OCI-LY7 (cell line): ENCODE measurements around the gene JAZF1. TPM values are rescaled to one million over a fixed set of nuclear protein-coding genes. Genes with fewer than 3 reads are reported as not detected.
"Not testable (repeated sequence)": the region's sequence is repeated elsewhere in the genome, so short reads cannot be mapped to it uniquely, and the experiment has no call there.

Experiments
- BruUV-seq: library from RNA; stranded (reverse); fragments of 400-500 nt; replicated peaks from 2 replicates; lab custom pipeline; 2021; lab: Mats Ljungman, UMichigan
- CTCF ChIA-PET: fragments of 300-600 bp; sonication (Branson Sonifier 250); formaldehyde crosslinking; loops from one replicate; lab custom pipeline; 2022; ENCODE audit warnings: antibody characterized with exemption; ENCODE audit not compliant: unreplicated experiment; lab: Charles Lee
- POLR2A ChIA-PET: fragments of 300-600 bp; sonication (Branson Sonifier 250); formaldehyde crosslinking; loops from one replicate; lab custom pipeline; 2022; ENCODE audit warnings: antibody characterized with exemption; lab: Charles Lee
- DNase-seq: peaks from one replicate; pipeline ENCODE4 v3.0.0-alpha.2; 2015; ENCODE audit warnings: low spot score
- H2AFZ ChIP-seq: fragments of 200-600 bp; sonication (generic), shearing (Covaris generic); 2 replicates; pipeline ENCODE4 v1.6.1; 2014; ENCODE audit warnings: mild to moderate bottlenecking, antibody characterized with exemption, low read length, moderate library complexity
- H3K27ac ChIP-seq: fragments of 200-600 bp; sonication (generic); 2 replicates; pipeline ENCODE4 v1.5.1; 2014; ENCODE audit warnings: mixed run types, low read depth, mild to moderate bottlenecking, moderate library complexity, low read length, inconsistent platforms; ENCODE audit not compliant: poor library complexity, severe bottlenecking
- H3K36me3 ChIP-seq: fragments of 200-600 bp; sonication (generic); 2 replicates; pipeline ENCODE4 v1.6.1; 2014; ENCODE audit warnings: mild to moderate bottlenecking, antibody characterized with exemption, low read length, moderate library complexity, mixed read lengths; ENCODE audit not compliant: insufficient read depth
- H3K4me1 ChIP-seq: fragments of 200-600 bp; sonication (generic); 2 replicates; pipeline ENCODE4 v1.5.1; 2014; ENCODE audit warnings: mild to moderate bottlenecking, low read length; ENCODE audit not compliant: insufficient read depth, poor library complexity, severe bottlenecking
- H3K4me2 ChIP-seq: fragments of 200-600 bp; sonication (generic); 2 replicates; pipeline ENCODE4 v1.6.1; 2014; ENCODE audit warnings: mild to moderate bottlenecking, low read length
- H3K4me3 ChIP-seq: fragments of 200-600 bp; sonication (generic); 2 replicates; pipeline ENCODE4 v1.5.1; 2014; ENCODE audit warnings: mild to moderate bottlenecking, low read depth, low read length; ENCODE audit not compliant: poor library complexity, severe bottlenecking
- H3K79me2 ChIP-seq: fragments of 200-600 bp; sonication (generic); 2 replicates; pipeline ENCODE4 v1.6.1; 2016; ENCODE audit warnings: low read depth, mild to moderate bottlenecking, low read length, moderate library complexity, mixed read lengths; ENCODE audit not compliant: insufficient read depth
- H3K9me2 ChIP-seq: fragments of 200-600 bp; sonication (generic); 2 replicates; pipeline ENCODE4 v1.6.1; 2016; ENCODE audit warnings: mild to moderate bottlenecking, low read length, mixed read lengths; ENCODE audit not compliant: insufficient read depth
- H3K9me3 ChIP-seq: fragments of 200-600 bp; sonication (generic); 2 replicates; pipeline ENCODE4 v1.6.1; 2014; ENCODE audit warnings: mild to moderate bottlenecking, mixed run types, low read length, mixed read lengths
- H4K20me1 ChIP-seq: fragments of 200-600 bp; sonication (generic); 2 replicates; pipeline ENCODE4 v1.6.1; 2014; ENCODE audit warnings: mild to moderate bottlenecking, antibody characterized with exemption, low read length, moderate library complexity, mixed read lengths; ENCODE audit not compliant: insufficient read depth
- EZH2phosphoT487 ChIP-seq: fragments of 200-600 bp; sonication (generic); IDR thresholded peaks from 2 replicates; pipeline ENCODE4 v1.6.1; 2018; ENCODE audit warnings: low read depth, borderline replicate concordance, mild to moderate bottlenecking, mixed run types, antibody characterized with exemption, low read length, moderate library complexity, mixed read lengths
- intact Hi-C: fragments of 100-400 bp; cut with micrococcal nuclease; formaldehyde crosslinking; loops from one replicate; pipeline ENCODE4 v1.10.0; 2022; ENCODE audit not compliant: unreplicated experiment
- total RNA-seq, 2 experiments: library from RNA; depleted of rRNA in 1 of 2; stranded (reverse); fragments of >200 nt in 1 of 2; shearing (Covaris generic) in 1 of 2; gene quantifications; 2 replicates each; pipeline ENCODE4 v1.2.3, GENCODE V29; 2014 to 2022
- TF ChIP-seq, protein P1 (sequence below): fragments of 200-600 bp; sonication (generic); conservative IDR thresholded peaks from 2 replicates; pipeline ENCODE4 v1.5.1; 2014; ENCODE audit warnings: mild to moderate bottlenecking, antibody characterized with exemption, low read length, moderate library complexity, mixed read lengths

The JAZF1 gene
- total RNA-seq, 2 experiments from 2014 or later: 6.3 to 25.0 TPM

DNA sequence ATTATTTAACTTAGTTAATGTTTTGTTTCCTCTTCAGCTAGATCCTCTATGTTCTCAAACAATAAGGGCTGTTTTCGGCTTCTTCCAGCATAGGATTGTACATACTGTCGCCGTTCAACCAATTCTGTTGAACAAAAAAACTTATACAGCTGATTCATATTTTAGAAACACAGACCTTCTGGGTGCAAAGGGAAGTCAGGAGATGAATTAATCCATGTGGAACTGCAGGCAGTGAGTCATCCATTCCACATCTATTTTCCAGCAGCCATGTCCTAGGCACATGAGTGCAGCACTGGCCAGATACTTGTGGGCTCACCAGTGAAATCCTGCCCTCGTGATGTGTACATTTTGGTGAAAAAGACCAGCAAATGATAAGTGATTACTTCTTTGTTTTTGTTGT is 163.2 kb downstream of the JAZF1 start:
- no TSS peak for BruUV-seq
- H3K4me1 ChIP-seq: no peaks in the 10 kb centered on the region
- ChIA-PET POLR2A (interaction anchor here (0.6 to 0.9 kb wide), 2 partner anchors 12 to 575 kb away, joined by 3 read pairs; no protein-coding TSS in a partner anchor), CTCF (no interaction called here)
- no peak for DNase-seq
- no peak for TF ChIP-seq EZH2phosphoT487
- TF ChIP-seq, protein P1, sequence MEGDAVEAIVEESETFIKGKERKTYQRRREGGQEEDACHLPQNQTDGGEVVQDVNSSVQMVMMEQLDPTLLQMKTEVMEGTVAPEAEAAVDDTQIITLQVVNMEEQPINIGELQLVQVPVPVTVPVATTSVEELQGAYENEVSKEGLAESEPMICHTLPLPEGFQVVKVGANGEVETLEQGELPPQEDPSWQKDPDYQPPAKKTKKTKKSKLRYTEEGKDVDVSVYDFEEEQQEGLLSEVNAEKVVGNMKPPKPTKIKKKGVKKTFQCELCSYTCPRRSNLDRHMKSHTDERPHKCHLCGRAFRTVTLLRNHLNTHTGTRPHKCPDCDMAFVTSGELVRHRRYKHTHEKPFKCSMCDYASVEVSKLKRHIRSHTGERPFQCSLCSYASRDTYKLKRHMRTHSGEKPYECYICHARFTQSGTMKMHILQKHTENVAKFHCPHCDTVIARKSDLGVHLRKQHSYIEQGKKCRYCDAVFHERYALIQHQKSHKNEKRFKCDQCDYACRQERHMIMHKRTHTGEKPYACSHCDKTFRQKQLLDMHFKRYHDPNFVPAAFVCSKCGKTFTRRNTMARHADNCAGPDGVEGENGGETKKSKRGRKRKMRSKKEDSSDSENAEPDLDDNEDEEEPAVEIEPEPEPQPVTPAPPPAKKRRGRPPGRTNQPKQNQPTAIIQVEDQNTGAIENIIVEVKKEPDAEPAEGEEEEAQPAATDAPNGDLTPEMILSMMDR: no peak
- H2AFZ ChIP-seq: no peak overlapping the region
- peaks cover 10% of the 10 kb centered on the region; the same call in 1 of the 2 replicates for H4K20me1 ChIP-seq
- no peak overlapping the region for H3K27ac ChIP-seq
- no peak overlapping the region for H3K4me2 ChIP-seq
- no peaks in the 10 kb centered on the region for H3K79me2 ChIP-seq
- H3K36me3 ChIP-seq: peaks cover 21% of the 10 kb centered on the region
- intact Hi-C loops: no loop called here
- H3K9me2 ChIP-seq: no peaks in the 10 kb centered on the region
- no peak overlapping the region for H3K4me3 ChIP-seq
- H3K9me3 ChIP-seq: peaks cover 4% of the 10 kb centered on the region; the same call in 1 of the 2 replicates

- Histone ChIP-seq H4K20me1 (peaks cover 7% of the 10 kb centered on the region; the same call in 1 of the 2 replicates), H2AFZ (no peak overlapping the region), H3K4me1 (no peaks in the 10 kb centered on the region), H3K9me3 (peaks cover 4% of the 10 kb centered on the region; the same call in 1 of the 2 replicates), H3K27ac (no peak overlapping the region), H3K9me2 (no peaks in the 10 kb centered on the region), H3K79me2 (no peaks in the 10 kb centered on the region), H3K36me3 (peaks cover 21% of the 10 kb centered on the region), H3K4me3 (no peak overlapping the region), H3K4me2 (no peak overlapping the region)
- ChIA-PET CTCF (no interaction called here), POLR2A (interaction anchor here (0.6 to 1.7 kb wide), 2 partner anchors 11 to 963 kb away, joined by 3 to 6 read pairs; no protein-coding TSS in a partner anchor)
- no peak for TF ChIP-seq EZH2phosphoT487
- TF ChIP-seq, protein P1: no peak
- intact Hi-C loops: no loop called here
- no TSS peak for BruUV-seq
- DNase-seq: no peak
These were observed 164.3 kb downstream of the JAZF1 start for GRCh38 chr7:28016297-28016696.

DNA sequence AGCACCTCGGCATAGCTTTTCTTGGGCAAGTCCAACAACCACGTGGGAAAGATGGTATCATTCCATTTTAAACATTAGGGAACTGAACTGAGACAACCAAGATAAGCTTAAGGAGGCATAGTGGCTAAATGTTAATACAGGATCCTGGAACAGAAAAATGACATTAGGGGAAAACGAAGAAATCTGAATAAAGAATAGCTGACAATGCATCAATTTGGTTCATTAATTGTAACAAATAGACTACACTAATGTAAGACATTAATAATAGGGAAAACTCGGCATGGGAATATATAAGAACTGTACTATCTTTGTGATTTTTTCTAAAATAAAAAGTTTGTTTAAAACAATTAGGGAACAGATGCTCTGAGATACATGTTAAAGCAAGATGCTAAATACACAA is 165.4 kb downstream of the JAZF1 start:
- no peaks in the 10 kb centered on the region for H3K79me2 ChIP-seq
- no peak overlapping the region for H3K4me3 ChIP-seq
- no peak for TF ChIP-seq EZH2phosphoT487
- TF ChIP-seq, protein P1: no peak
- ChIA-PET CTCF (no interaction called here), POLR2A (interaction anchor here (0.9 to 1.7 kb wide), 2 partner anchors 10 to 96 kb away, joined by 3 to 6 read pairs; no protein-coding TSS in a partner anchor)
- BruUV-seq: no TSS peak
- intact Hi-C loops: no loop called here
- H4K20me1 ChIP-seq: peaks cover 7% of the 10 kb centered on the region; the same call in 1 of the 2 replicates
- H3K4me1 ChIP-seq: no peaks in the 10 kb centered on the region
- DNase-seq: no peak
- no peak overlapping the region for H3K27ac ChIP-seq
- no peak overlapping the region for H2AFZ ChIP-seq
- no peaks in the 10 kb centered on the region for H3K9me2 ChIP-seq
- no peak overlapping the region for H3K4me2 ChIP-seq
- H3K36me3 ChIP-seq: peaks cover 21% of the 10 kb centered on the region
- H3K9me3 ChIP-seq: peaks cover 4% of the 10 kb centered on the region; the same call in 1 of the 2 replicates

DNA sequence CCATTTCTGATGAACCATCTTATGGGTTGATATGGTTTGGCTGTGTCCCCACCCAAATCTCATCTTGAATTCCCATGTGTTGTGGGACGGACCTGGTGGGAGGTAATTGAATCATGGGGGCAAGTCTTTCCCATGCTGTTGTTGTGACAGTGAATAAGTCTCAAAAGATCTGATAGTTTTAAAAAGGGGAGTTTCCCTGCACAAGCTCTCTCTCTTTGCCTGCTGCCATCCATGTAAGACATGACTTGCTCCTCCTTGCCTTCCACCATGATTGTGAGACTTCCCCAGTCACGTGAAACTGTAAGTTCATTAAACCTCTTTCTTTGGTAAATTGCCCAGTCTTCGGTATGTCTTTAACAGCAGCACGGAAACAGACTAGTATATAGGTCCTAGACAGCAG is 166.3 kb downstream of the JAZF1 start:
- H2AFZ ChIP-seq, H3K9me3 ChIP-seq, CTCF ChIA-PET, H3K4me3 ChIP-seq, H4K20me1 ChIP-seq, DNase-seq, intact Hi-C loops, H3K9me2 ChIP-seq, H3K79me2 ChIP-seq, H3K4me2 ChIP-seq, H3K4me1 ChIP-seq, BruUV-seq, H3K27ac ChIP-seq: not testable (repeated sequence)
- POLR2A ChIA-PET: interaction anchor here (0.9 to 1.7 kb wide), 2 partner anchors 9 to 39 kb away, joined by 3 to 6 read pairs; no protein-coding TSS in a partner anchor
- peaks cover 21% of the 10 kb centered on the region for H3K36me3 ChIP-seq
